Activated B cell treated with CpG ODN at 0.5 μM for 24 hours (primary cell): ENCODE results near the gene EFCAB9. TPM values are rescaled to one million over a fixed set of nuclear protein-coding genes. Genes with fewer than 3 reads are reported as not detected.

Experiments used
- ATAC-seq: fragments of 200-7000 bp; cut with Tn5 transposase; one replicate; pipeline ENCODE4 v1.10.0; 2021; ENCODE audit warnings: low read depth, mild to moderate bottlenecking, moderate library complexity
- CTCF ChIA-PET: fragments of 350-600 bp; sonication (Branson Sonifier 250); formaldehyde crosslinking; loops from one replicate; lab custom pipeline; 2021; ENCODE audit warnings: antibody characterized with exemption; lab: Charles Lee
- POLR2A ChIA-PET: fragments of 350-600 bp; sonication (Branson Sonifier 250); formaldehyde crosslinking; loops from one replicate; lab custom pipeline; 2021; ENCODE audit warnings: antibody characterized with exemption; lab: Charles Lee
- DNase-seq: peaks from one replicate; pipeline ENCODE4 v3.0.0; 2022
- H3K27ac Mint-ChIP-seq: one replicate; pipeline ENCODE4 v1.8.0; 2020; ENCODE audit warnings: mixed read lengths
- H3K27me3 Mint-ChIP-seq: one replicate; pipeline ENCODE4 v1.8.0; 2021; ENCODE audit warnings: mixed read lengths
- H3K36me3 Mint-ChIP-seq: one replicate; pipeline ENCODE4 v1.8.0; 2021; ENCODE audit warnings: low read depth, mixed read lengths
- H3K4me1 Mint-ChIP-seq: one replicate; pipeline ENCODE4 v1.8.0; 2021; ENCODE audit warnings: mixed read lengths
- H3K4me3 Mint-ChIP-seq: one replicate; pipeline ENCODE4 v1.8.0; 2020; ENCODE audit warnings: mild to moderate bottlenecking, mixed read lengths
- H3K9me3 Mint-ChIP-seq: one replicate; pipeline ENCODE4 v1.8.0; 2020; ENCODE audit warnings: mixed read lengths
- intact Hi-C: fragments of 100-400 bp; cut with micrococcal nuclease; formaldehyde crosslinking; loops from one replicate; pipeline ENCODE4 v1.15.1; 2024
- total RNA-seq: library from RNA; stranded (reverse); gene quantifications from 2 replicates; pipeline ENCODE4 v1.2.3, GENCODE V29; 2022
- TF ChIP-seq, protein P1 (sequence below): fragments of 200-600 bp; IDR thresholded peaks from one replicate; pipeline ENCODE4 v1.8.0; 2022; ENCODE audit warnings: antibody characterized with exemption, mild to moderate bottlenecking

The EFCAB9 gene
- total RNA-seq, 1 donor from 2014 or later, result not detected

DNA sequence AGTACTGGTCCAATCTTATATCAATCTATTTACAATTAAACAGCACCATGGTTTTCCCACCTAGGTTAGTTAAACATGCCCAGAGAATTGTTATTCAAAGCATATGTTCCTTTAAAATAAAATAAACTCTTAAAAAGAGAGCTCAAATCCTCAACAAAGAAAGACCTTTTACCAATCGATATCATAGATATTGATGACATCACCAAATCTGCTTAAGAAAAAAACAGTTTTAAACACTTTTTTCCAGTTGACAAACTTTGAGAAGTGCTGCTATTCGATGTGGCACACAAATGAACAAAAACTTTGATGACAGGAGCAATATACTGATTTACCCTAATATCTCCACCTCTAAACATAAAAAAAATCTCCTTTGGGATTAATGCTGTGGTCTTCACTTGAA, 15.7 kb downstream of the EFCAB9 start:
- TF ChIP-seq, protein P1, sequence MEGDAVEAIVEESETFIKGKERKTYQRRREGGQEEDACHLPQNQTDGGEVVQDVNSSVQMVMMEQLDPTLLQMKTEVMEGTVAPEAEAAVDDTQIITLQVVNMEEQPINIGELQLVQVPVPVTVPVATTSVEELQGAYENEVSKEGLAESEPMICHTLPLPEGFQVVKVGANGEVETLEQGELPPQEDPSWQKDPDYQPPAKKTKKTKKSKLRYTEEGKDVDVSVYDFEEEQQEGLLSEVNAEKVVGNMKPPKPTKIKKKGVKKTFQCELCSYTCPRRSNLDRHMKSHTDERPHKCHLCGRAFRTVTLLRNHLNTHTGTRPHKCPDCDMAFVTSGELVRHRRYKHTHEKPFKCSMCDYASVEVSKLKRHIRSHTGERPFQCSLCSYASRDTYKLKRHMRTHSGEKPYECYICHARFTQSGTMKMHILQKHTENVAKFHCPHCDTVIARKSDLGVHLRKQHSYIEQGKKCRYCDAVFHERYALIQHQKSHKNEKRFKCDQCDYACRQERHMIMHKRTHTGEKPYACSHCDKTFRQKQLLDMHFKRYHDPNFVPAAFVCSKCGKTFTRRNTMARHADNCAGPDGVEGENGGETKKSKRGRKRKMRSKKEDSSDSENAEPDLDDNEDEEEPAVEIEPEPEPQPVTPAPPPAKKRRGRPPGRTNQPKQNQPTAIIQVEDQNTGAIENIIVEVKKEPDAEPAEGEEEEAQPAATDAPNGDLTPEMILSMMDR, result no peak
- DNase-seq (no peak), ATAC-seq (no peak)
- Mint-ChIP-seq H3K4me3 (no peak overlapping the region), H3K4me1 (no peaks in the 10 kb centered on the region), H3K9me3 (no peaks in the 10 kb centered on the region), H3K27ac (no peak overlapping the region), H3K27me3 (no peaks in the 10 kb centered on the region), H3K36me3 (peaks cover 26% of the 10 kb centered on the region)
- intact Hi-C loops, result no loop called here
- ChIA-PET CTCF (no interaction called here), POLR2A (no interaction called here)

DNA sequence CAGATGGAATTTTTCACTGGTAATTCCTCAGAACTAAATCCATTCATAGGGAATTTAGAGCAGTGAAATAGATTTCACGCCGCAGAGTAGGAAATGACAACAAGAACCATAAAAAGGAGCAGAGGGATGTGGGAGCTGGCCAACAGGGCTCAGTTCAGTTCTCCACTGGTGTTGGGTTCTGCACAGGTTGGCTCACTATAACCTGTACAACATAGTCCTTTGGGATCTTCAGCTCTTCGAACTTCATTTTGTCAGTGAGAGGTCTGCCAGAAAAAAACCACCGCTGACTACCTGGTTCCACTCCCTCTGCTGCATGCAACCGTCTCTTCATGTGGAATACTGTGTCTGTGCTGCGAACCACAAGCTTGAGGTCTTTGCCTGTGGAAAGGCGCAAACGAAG, 17.7 kb downstream of the EFCAB9 start:
- no peak for ATAC-seq
- no peak for DNase-seq
- CTCF ChIA-PET, result interaction anchor here (1.2 kb wide), 1 partner anchor 23 kb away, joined by 4 read pairs; no protein-coding TSS in a partner anchor
- POLR2A ChIA-PET, result no interaction called here
- Mint-ChIP-seq H3K9me3 (no peaks in the 10 kb centered on the region), H3K27ac (no peak overlapping the region), H3K27me3 (no peaks in the 10 kb centered on the region), H3K4me3 (no peak overlapping the region), H3K36me3 (peaks cover 39% of the 10 kb centered on the region), H3K4me1 (no peaks in the 10 kb centered on the region)
- intact Hi-C loops, result no loop called here
- TF ChIP-seq, protein P1, result no peak

DNA sequence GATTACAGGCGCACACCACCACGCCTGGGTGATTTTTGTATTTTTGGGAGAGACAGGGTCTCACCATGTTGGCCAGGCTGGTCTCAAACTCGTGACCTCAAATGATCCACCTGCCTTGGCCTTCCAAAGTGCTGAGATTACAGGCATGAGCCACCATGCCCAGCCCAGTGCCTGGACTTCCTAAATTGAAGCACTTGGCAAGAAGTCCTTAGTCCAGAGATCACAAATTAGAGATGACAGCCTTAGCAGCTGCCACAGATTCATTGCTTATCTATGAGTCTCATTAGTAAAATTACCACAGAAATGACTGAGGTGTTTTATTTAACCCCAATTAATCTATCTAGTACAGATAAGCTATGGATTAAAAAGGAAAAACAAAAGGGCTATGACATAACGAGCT, 19.2 kb downstream of the EFCAB9 start:
- ATAC-seq, result no peak
- no peak overlapping the region for H3K4me3 Mint-ChIP-seq
- H3K27me3 Mint-ChIP-seq, result no peaks in the 10 kb centered on the region
- no peaks in the 10 kb centered on the region for H3K4me1 Mint-ChIP-seq
- H3K27ac Mint-ChIP-seq, result no peak overlapping the region
- H3K9me3 Mint-ChIP-seq, result no peaks in the 10 kb centered on the region
- peaks cover 50% of the 10 kb centered on the region for H3K36me3 Mint-ChIP-seq
- CTCF ChIA-PET, result no interaction called here
- TF ChIP-seq, protein P1, result no peak
- DNase-seq, result no peak
- intact Hi-C loops, result no loop called here
- POLR2A ChIA-PET, result interaction anchor here (0.6 kb wide), 1 partner anchor 26 kb away, joined by 3 read pairs; no protein-coding TSS in a partner anchor

DNA sequence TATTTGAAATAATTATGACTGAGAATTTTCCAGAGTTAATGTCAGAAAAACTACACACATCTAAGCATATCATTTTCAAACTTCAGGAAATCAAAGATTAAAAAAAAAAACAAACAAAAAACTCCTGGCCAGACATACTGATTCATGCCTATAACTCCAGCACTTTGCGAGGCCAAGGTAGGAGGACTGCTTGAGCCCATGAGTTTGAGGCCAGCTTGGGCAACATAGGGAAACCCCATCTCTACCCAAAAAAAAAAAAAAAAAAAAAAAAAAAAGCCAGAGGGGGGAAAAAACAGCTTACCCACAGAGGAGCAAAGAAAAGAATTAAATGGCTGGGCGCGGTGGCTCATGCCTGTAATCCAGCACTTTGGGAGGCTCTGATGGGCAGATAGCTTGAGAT, 22.4 kb downstream of the EFCAB9 start:
- POLR2A ChIA-PET, result no interaction called here
- CTCF ChIA-PET, result no interaction called here

DNA sequence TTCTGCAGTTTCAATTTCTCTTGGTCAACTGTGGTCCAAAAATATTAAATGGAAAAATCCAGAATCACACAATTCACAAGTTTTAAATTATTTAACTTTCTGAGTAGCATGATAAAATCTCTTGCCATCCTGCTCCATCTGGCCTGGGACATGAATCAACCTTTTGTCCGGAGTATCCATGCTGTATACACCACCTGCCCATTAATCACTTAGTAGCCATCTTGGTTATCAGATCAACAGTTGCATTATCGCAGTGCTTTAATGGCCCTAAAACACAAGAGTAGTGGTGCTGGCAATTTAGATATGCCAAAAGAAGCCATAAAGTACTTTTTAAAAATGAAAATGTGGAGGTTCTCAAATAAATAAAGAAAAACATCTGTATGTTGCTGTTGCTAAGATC, 25.3 kb downstream of the EFCAB9 start:
- DNase-seq, result no peak
- intact Hi-C loops, result no loop called here
- TF ChIP-seq, protein P1, result no peak
- ChIA-PET CTCF (no interaction called here), POLR2A (no interaction called here)
- Mint-ChIP-seq H3K4me3 (no peak overlapping the region), H3K9me3 (peaks cover 9% of the 10 kb centered on the region), H3K27ac (no peak overlapping the region), H3K27me3 (no peaks in the 10 kb centered on the region), H3K4me1 (peaks cover 8% of the 10 kb centered on the region), H3K36me3 (peaks cover 62% of the 10 kb centered on the region)
- ATAC-seq, result no peak

More for the DNA sequence above, 22.4 kb downstream of the EFCAB9 start:
- Mint-ChIP-seq H3K27me3 (no peaks in the 10 kb centered on the region), H3K4me1 (no peaks in the 10 kb centered on the region), H3K4me3 (no peak overlapping the region), H3K27ac (no peak overlapping the region), H3K9me3 (peaks cover 9% of the 10 kb centered on the region), H3K36me3 (peaks cover 67% of the 10 kb centered on the region)
- DNase-seq (no peak), ATAC-seq (no peak)
- intact Hi-C loops, result no loop called here
- TF ChIP-seq, protein P1, result no peak
